B cell (primary cell): Measurements from ENCODE around the gene CEP112. TPM values are rescaled to one million over a fixed set of nuclear protein-coding genes. Genes with fewer than 3 reads are reported as not detected.

Experiments used
- ATAC-seq: fragments of 200-7000 bp; cut with Tn5 transposase; one replicate; pipeline ENCODE4 v1.10.0; 2021; ENCODE audit warnings: low read depth, mild to moderate bottlenecking, moderate number of reproducible peaks, moderate library complexity
- CTCF ChIA-PET: fragments of 350-600 bp; sonication (Branson Sonifier 250); formaldehyde crosslinking; loops from one replicate; lab custom pipeline; 2021; ENCODE audit warnings: antibody characterized with exemption, inconsistent platforms; lab: Charles Lee
- POLR2A ChIA-PET: fragments of 350-600 bp; sonication (Branson Sonifier 250); formaldehyde crosslinking; loops from one replicate; lab custom pipeline; 2021; ENCODE audit warnings: antibody characterized with exemption; lab: Charles Lee
- DNase-seq: peaks from one replicate; pipeline ENCODE4 v3.0.0; 2013
- H2AFZ ChIP-seq: 2 replicates; pipeline ENCODE4 v1.6.1; 2012; ENCODE audit warnings: mild to moderate bottlenecking, low read depth, low read length; ENCODE audit not compliant: insufficient read depth, poor library complexity, severe bottlenecking
- H3K27ac ChIP-seq, 2 donors: 1 replicate in 1 of 2; 2 replicates in 1 of 2; pipeline ENCODE4 v1.5.1; 2012 to 2013; ENCODE audit warnings: low read length in 2 of 2, mild to moderate bottlenecking in 2 of 2, moderate library complexity in 1 of 2
- H3K27me3 ChIP-seq, 4 experiments: fragments of 200-600 bp in 1 of 4; sonication (generic) in 1 of 4; replicated peaks in 1 of 4; 1 replicate in 2 of 4; 2 replicates in 2 of 4; pipeline versions ENCODE4 v1.6.1 to v1.7.0; 2013 to 2016; ENCODE audit warnings: low read length in 3 of 4, mild to moderate bottlenecking in 2 of 4, mixed read lengths in 1 of 4, moderate library complexity in 1 of 4; ENCODE audit not compliant: insufficient read depth in 4 of 4, control insufficient read depth in 3 of 4; ENCODE audit errors: control extremely low read depth in 1 of 4
- H3K36me3 ChIP-seq, 2 experiments: replicated peaks in 1 of 2; 1 replicate in 1 of 2; 2 replicates in 1 of 2; pipeline versions ENCODE4 v1.6.1 to v1.7.1; 2013; ENCODE audit warnings: low read length in 1 of 2; ENCODE audit not compliant: insufficient read depth in 2 of 2, control insufficient read depth in 1 of 2; ENCODE audit errors: control extremely low read depth in 1 of 2, extremely low read depth in 1 of 2
- H3K4me1 ChIP-seq, 2 donors: fragments of 200-600 bp in 1 of 2; sonication (generic) in 1 of 2; 1 replicate in 1 of 2; 2 replicates in 1 of 2; pipeline versions ENCODE4 v1.5.1 to v1.6.1; 2013 to 2017; ENCODE audit warnings: low read length in 2 of 2; ENCODE audit not compliant: control insufficient read depth in 2 of 2, insufficient read depth in 2 of 2
- H3K4me2 ChIP-seq: replicated peaks from 2 replicates; pipeline ENCODE3; 2012; ENCODE audit warnings: mild to moderate bottlenecking, low read depth, low read length; ENCODE audit not compliant: poor library complexity, severe bottlenecking
- H3K4me3 ChIP-seq, 5 experiments: fragments of 200-600 bp in 1 of 5; sonication (generic) in 1 of 5; 1 replicate in 3 of 5; 2 replicates in 2 of 5; pipeline versions ENCODE4 v1.5.1 to v1.7.0; 2011 to 2016; ENCODE audit warnings: low read length in 4 of 5, mild to moderate bottlenecking in 4 of 5, low read depth in 2 of 5, control low read depth in 1 of 5, moderate library complexity in 1 of 5; ENCODE audit not compliant: insufficient read depth in 1 of 5; ENCODE audit errors: control extremely low read depth in 1 of 5, extremely low read depth in 1 of 5
- H3K79me2 ChIP-seq: fragments of 200-600 bp; sonication (generic); one replicate; pipeline ENCODE4 v1.6.0; 2016; ENCODE audit warnings: low read length; ENCODE audit not compliant: control insufficient read depth, insufficient read depth
- H3K9ac ChIP-seq: fragments of 200-600 bp; sonication (generic); 2 replicates; pipeline ENCODE4 v1.6.1; 2017; ENCODE audit warnings: mild to moderate bottlenecking, low read length, moderate library complexity
- H3K9me3 ChIP-seq, 3 donors: one replicate each; pipeline versions ENCODE4 v1.6.1 to v1.7.1; 2013; ENCODE audit warnings: low read length in 2 of 3; ENCODE audit not compliant: control insufficient read depth in 2 of 3, insufficient read depth in 1 of 3; ENCODE audit errors: control extremely low read depth in 1 of 3
- H4K20me1 ChIP-seq: 2 replicates; pipeline ENCODE4 v1.6.0; 2012; ENCODE audit warnings: mild to moderate bottlenecking, low read length; ENCODE audit not compliant: insufficient read depth, control insufficient read depth, poor library complexity, severe bottlenecking
- H3K27ac Mint-ChIP-seq: one replicate; pipeline ENCODE4 v1.8.0; 2021; ENCODE audit warnings: mixed read lengths
- H3K27me3 Mint-ChIP-seq: one replicate; pipeline ENCODE4 v1.8.0; 2021; ENCODE audit warnings: mixed read lengths
- H3K4me1 Mint-ChIP-seq: one replicate; pipeline ENCODE4 v1.8.0; 2021; ENCODE audit warnings: mixed read lengths
- H3K4me3 Mint-ChIP-seq: one replicate; pipeline ENCODE4 v1.8.0; 2021; ENCODE audit warnings: mixed read lengths
- H3K9me3 Mint-ChIP-seq: one replicate; pipeline ENCODE4 v1.8.0; 2022; ENCODE audit warnings: mixed read lengths; ENCODE audit not compliant: insufficient read depth
- EZH2 ChIP-seq: IDR thresholded peaks from 2 replicates; pipeline ENCODE4 v1.6.1; 2012; ENCODE audit warnings: borderline replicate concordance, low read depth, mild to moderate bottlenecking, moderate library complexity, low read length; ENCODE audit not compliant: insufficient read depth, poor library complexity, severe bottlenecking
- WGBS: methylation state at CpG from one replicate; pipeline ENCODE4 v1.1.5; 2013; ENCODE audit warnings: missing lambda C conversion rate; ENCODE audit not compliant: insufficient coverage; 5-methylcytosine and 5-hydroxymethylcytosine counted together
- intact Hi-C: fragments of 100-400 bp; cut with micrococcal nuclease; formaldehyde crosslinking; loops from one replicate; pipeline ENCODE4 v1.10.0; 2022
- polyA plus RNA-seq: library from polyadenylated mRNA; depleted of rRNA; stranded (reverse); fragments of >200 nt; gene quantifications from 2 replicates; pipeline ENCODE4 v1.2.3, GENCODE V29; 2012
- total RNA-seq, 2 donors: library from RNA; stranded (reverse); fragments of 120-200 nt in 1 of 2; gene quantifications; 1 replicate in 1 of 2; 2 replicates in 1 of 2; pipeline versions ENCODE4 v1.2.3 to v1.2.4, GENCODE V29; 2013 to 2022
- TF ChIP-seq, protein P1 (sequence below): fragments of 200-600 bp; IDR thresholded peaks from one replicate; pipeline ENCODE4 v1.8.0; 2022; ENCODE audit warnings: antibody characterized with exemption, mild to moderate bottlenecking

Gene CEP112
- total and polyA plus RNA-seq, 2 donors (not counting 1 experiment from before 2014, with no cell fraction given) = 0.57 to 4.6 TPM

DNA sequence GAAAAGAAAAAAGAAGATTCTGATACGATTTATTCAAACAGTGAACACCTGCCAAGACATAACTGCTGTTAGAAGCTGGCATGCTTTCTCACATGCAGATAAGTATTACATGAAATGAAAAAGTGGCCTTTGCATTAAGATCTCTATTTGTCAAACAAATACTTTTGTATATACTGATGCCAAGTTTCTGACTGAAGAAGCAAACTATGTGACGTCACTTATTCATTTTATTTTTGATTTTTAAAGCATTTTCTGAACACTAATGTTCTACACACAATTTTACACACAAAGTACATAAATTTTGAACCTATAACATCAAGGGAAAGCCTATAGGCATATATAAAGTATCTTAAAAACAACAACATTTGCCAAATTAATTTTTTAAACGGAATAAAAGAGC, 153.8 kb downstream of the CEP112 start:
- no peaks in the 10 kb centered on the region for H3K9me3 ChIP-seq
- Mint-ChIP-seq H3K27ac (no peak overlapping the region), H3K9me3 (peaks cover 5% of the 10 kb centered on the region), H3K4me3 (no peak overlapping the region), H3K27me3 (no peaks in the 10 kb centered on the region), H3K4me1 (no peaks in the 10 kb centered on the region)
- TF ChIP-seq EZH2 = no peak
- TF ChIP-seq, protein P1, sequence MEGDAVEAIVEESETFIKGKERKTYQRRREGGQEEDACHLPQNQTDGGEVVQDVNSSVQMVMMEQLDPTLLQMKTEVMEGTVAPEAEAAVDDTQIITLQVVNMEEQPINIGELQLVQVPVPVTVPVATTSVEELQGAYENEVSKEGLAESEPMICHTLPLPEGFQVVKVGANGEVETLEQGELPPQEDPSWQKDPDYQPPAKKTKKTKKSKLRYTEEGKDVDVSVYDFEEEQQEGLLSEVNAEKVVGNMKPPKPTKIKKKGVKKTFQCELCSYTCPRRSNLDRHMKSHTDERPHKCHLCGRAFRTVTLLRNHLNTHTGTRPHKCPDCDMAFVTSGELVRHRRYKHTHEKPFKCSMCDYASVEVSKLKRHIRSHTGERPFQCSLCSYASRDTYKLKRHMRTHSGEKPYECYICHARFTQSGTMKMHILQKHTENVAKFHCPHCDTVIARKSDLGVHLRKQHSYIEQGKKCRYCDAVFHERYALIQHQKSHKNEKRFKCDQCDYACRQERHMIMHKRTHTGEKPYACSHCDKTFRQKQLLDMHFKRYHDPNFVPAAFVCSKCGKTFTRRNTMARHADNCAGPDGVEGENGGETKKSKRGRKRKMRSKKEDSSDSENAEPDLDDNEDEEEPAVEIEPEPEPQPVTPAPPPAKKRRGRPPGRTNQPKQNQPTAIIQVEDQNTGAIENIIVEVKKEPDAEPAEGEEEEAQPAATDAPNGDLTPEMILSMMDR = no peak
- H3K4me3 ChIP-seq = no peak overlapping the region
- no peaks in the 10 kb centered on the region for H4K20me1 ChIP-seq
- H3K4me1 ChIP-seq = no peaks in the 10 kb centered on the region
- ATAC-seq = no peak
- no peaks in the 10 kb centered on the region for H3K36me3 ChIP-seq
- intact Hi-C loops = no loop called here
- ChIA-PET CTCF (no interaction called here), POLR2A (no interaction called here)
- H2AFZ ChIP-seq = no peak overlapping the region
- no CpG with 5 or more reads among the region's 3 CpGs for WGBS
- no peak overlapping the region for H3K4me2 ChIP-seq
- no peak overlapping the region for H3K9ac ChIP-seq
- H3K79me2 ChIP-seq = no peaks in the 10 kb centered on the region
- DNase-seq = no peak
- H3K27ac ChIP-seq = no peak overlapping the region
- H3K27me3 ChIP-seq = no peaks in the 10 kb centered on the region

DNA sequence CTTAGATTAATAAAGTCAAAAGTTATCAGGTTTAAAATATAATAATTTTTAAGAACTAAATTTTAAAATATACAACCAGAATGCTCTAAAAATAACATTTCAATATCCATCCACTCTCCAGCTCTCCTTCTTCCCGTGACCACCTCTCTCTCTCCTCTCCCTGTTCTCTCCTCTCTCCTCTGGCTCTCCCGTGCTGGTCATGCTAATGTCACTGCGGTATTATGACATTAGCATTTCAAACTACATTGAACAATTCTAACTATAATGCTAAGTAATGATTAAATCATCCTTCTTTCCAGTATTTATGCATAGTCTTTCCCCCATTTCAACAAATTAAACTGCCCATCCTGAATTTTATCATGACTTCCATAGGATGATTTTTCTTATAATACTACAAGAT, 154.7 kb downstream of the CEP112 start:
- no peaks in the 10 kb centered on the region for H3K27me3 ChIP-seq
- H3K9me3 Mint-ChIP-seq = peaks cover 5% of the 10 kb centered on the region
- intact Hi-C loops = no loop called here
- no peak for ATAC-seq
- TF ChIP-seq, protein P1 = no peak
- no peak for TF ChIP-seq EZH2
- H3K4me3 ChIP-seq = no peak overlapping the region
- no peaks in the 10 kb centered on the region for H3K4me1 Mint-ChIP-seq
- 90% methylated on average over 1 of the region's 3 CpGs for WGBS
- no peak overlapping the region for H3K9ac ChIP-seq
- H2AFZ ChIP-seq = no peak overlapping the region
- H3K27me3 Mint-ChIP-seq = no peaks in the 10 kb centered on the region
- ChIA-PET CTCF (no interaction called here), POLR2A (no interaction called here)
- no peak overlapping the region for H3K27ac ChIP-seq
- H4K20me1 ChIP-seq = no peaks in the 10 kb centered on the region
- H3K9me3 ChIP-seq = no peaks in the 10 kb centered on the region
- no peaks in the 10 kb centered on the region for H3K36me3 ChIP-seq
- no peak overlapping the region for H3K27ac Mint-ChIP-seq
- no peaks in the 10 kb centered on the region for H3K79me2 ChIP-seq
- no peak overlapping the region for H3K4me3 Mint-ChIP-seq
- no peak for DNase-seq
- no peak overlapping the region for H3K4me2 ChIP-seq
- H3K4me1 ChIP-seq = no peaks in the 10 kb centered on the region
